Measurements from ENCODE around the gene VWA8. TPM values are rescaled to one million over a fixed set of nuclear protein-coding genes. Genes with fewer than 3 reads are reported as not detected.

VWA8 gene
- polyA plus RNA-seq, 1 of the 3 experiments (the other 2 are of a cell fraction), result 5.5 TPM

GRCh38 chr13:41854758-41855157 lies 106.2 kb downstream of the VWA8 start:
- peaks cover 2 to 13% of the 10 kb centered on the region in 2 experiments for H3K36me3 ChIP-seq (replicated peaks in 1 of 2; ENCODE audit: control insufficient read depth in 1 of 2, insufficient read depth in 2 of 2, low read length in 1 of 2)
- H2AFZ ChIP-seq (ENCODE audit: low read depth), result no peak overlapping the region
- no peak overlapping the region for H3K9ac ChIP-seq
- CTCF ChIA-PET, result interaction anchor here (0.9 kb wide), 1 partner anchor 12 kb away, joined by 3 read pairs; no protein-coding TSS in a partner anchor
- DNase-seq, result no peak
- 88% methylated on average over 1 of the region's 1 CpG for WGBS (ENCODE audit: low lambda C conversion rate)
- H3K27ac ChIP-seq (ENCODE audit: low read depth in 2 of 2, low read length in 1 of 2), result no peak overlapping the region
- no peaks in the 10 kb centered on the region for H3K9me3 ChIP-seq
- POLR2A ChIA-PET, result no interaction called here
- no peak overlapping the region for H3K4me3 ChIP-seq (ENCODE audit: low read depth in 2 of 2, low read length in 1 of 2)
- H3K27me3 ChIP-seq (ENCODE audit: insufficient read depth), result no peaks in the 10 kb centered on the region
- H3F3A ChIP-seq (replicated peaks; ENCODE audit: insufficient read depth), result no peaks in the 10 kb centered on the region
- H3K4me2 ChIP-seq, result no peak overlapping the region
- H3K79me2 ChIP-seq (ENCODE audit: insufficient read depth), result no peaks in the 10 kb centered on the region
- no peaks in the 10 kb centered on the region for H4K20me1 ChIP-seq (ENCODE audit: insufficient read depth)
- TF ChIP-seq RFX5 (IDR thresholded peaks at IDR 0.05; ENCODE audit: low read length), result no peak
- no peak for TF ChIP-seq NFIC (IDR thresholded peaks at IDR 0.05; ENCODE audit: borderline replicate concordance)
- TF ChIP-seq RCOR1 (IDR thresholded peaks at IDR 0.05; ENCODE audit: low read length), result no peak
- TF ChIP-seq USF2 (IDR thresholded peaks at IDR 0.05; ENCODE audit: borderline replicate concordance, low read depth, low read length), result no peak
- TF ChIP-seq MAX (IDR thresholded peaks at IDR 0.05; ENCODE audit: low read depth), result no peak
- no peak for TF ChIP-seq YY1 (IDR thresholded peaks at IDR 0.05; ENCODE audit: low read depth)
- TF ChIP-seq POLR2AphosphoS5 (IDR thresholded peaks at IDR 0.05; ENCODE audit: low read depth, low read length), result no peak
- TF ChIP-seq SIN3A (IDR thresholded peaks at IDR 0.05; ENCODE audit: borderline replicate concordance, low read depth, low read length), result no peak
- TF ChIP-seq PBX3 (IDR thresholded peaks at IDR 0.05), result no peak
- no peak for TF ChIP-seq CTCF (IDR thresholded peaks at IDR 0.05)
- no peak for TF ChIP-seq JUND (IDR thresholded peaks at IDR 0.05)
- TF ChIP-seq EZH2phosphoT487 (IDR thresholded peaks at IDR 0.05; ENCODE audit: borderline replicate concordance, low read depth), result no peak
- no peak for TF ChIP-seq RAD21 (IDR thresholded peaks at IDR 0.05; ENCODE audit: low read length)
- no peak for TF ChIP-seq TEAD4 (IDR thresholded peaks at IDR 0.05; ENCODE audit: borderline replicate concordance, insufficient read depth)
- TF ChIP-seq IRF3 (IDR thresholded peaks at IDR 0.05; ENCODE audit: low read depth, low read length), result no peak
- no peak for TF ChIP-seq FOXJ3 (CRISPR knock-in tag; IDR thresholded peaks at IDR 0.05)
- no peak for TF ChIP-seq MXI1 (IDR thresholded peaks at IDR 0.05; ENCODE audit: low read depth, low read length)
- H3K4me1 ChIP-seq (ENCODE audit: control insufficient read depth in 1 of 2, insufficient read depth in 2 of 2, low read depth in 1 of 2, low read length in 1 of 2), result no peaks in the 10 kb centered on the region; a peak in 2 of 4 replicates
- no peaks in the 10 kb centered on the region for H3K9me2 ChIP-seq
